ENCODE measurements around the gene KCNN3.

KCNN3 gene

DNA sequence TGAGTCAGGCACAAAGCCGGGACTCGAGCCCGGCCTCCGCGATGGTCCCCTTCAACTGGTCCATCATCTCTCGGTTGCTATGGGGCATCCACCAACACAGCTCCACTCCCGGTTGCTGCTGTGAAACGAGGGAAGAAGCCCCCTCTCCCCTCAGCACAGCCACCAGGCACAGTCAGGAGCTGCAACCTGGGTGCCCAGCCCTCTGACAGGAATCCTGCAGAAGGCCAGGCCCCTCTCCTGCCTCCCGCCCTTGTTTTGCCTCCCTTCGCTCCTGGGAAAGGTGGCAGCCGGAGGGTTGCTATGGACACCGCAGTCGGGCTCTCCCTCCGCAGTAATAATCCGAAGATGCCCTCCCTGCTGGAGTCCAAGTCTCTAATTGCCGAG is 8.9 kb upstream of the KCNN3 start:
- no peak for DNase-seq

DNA sequence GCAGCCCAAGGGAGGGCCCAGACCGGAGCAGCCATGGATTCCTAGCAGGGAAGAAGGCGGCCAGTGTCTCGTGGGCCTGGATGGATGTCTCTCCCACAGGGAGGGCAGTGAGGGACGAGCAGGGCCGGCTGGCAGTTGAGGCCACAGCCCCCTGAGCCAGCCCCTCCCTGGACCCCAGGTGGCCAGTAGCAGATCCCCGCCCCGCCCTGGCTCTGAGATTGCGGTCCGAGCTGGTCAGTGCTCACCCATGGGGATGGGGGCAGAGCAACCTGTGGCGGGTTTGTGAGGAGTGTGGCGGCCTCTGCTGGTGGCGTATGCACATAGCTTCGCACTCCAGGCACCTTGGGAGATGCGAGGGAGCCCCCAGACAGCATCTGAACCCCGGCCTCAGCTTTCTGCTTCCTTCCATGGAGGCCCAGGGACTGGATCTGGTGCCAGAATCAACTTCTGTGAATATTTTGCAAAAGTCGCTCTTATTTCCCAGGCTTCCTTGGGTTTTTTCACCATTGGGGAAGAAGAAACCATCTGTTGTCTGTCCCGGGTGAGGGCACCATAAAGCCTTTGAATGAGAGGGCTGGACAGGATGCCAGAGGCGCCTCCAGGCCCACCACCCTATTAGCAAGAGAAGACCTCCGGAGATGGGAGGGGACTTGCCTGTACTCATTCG is 8.4 kb upstream of the KCNN3 start:
- DNase-seq, result peak; percentile 67

DNA sequence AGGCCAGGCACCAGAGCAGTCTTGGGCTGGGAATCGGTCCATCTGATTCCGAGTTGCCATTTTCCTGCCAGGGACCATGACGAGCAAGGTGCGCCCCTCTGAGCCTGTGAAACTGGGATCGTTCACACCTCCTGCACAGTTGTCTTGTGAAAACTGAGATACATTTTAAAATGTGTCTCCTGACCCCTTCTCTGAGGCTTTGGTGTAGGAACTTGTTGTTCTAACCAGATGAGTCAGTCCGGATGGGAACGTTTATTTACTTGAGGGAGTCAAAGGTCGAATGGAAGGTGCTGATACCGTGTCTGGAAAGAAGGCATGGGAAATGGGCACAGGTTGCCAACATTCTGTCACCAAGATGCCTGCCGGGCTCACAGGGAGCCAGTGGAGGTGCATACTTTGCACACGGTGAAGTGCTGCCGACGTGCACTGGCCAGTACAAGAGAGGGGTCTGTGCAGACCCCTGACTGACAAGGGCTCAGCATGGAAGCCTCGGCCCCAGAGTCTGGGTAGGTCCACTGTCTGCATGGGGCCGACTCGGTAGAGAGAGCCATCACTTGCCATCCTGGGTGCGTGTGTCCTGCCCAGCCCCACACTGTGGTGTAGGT is 7.4 kb upstream of the KCNN3 start:
- no peak for DNase-seq

DNA sequence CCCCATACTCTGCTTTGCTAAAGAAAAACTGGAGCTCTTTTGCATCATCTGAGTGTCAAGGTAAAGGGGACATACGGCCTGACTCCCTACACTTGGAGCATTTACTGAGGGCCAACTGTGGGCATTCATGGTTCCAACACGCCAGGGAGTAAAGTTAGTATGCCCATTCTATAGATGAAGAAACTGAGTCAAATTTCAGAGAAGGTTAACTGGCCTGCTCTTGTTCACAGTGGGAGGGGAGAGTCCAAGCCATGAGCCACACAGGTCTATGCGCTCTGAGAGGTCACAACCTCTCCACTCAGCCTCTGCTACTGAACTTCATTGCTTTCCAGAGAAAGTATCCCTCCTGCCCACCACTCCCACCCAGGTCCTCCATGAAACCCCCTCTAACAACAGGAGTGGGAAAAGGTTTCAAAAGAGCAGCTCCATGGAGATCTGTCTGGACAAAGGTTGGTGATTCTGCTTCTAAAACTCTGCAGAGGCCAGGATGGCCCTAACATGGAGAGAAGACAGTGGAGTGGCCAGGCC is 6.8 kb upstream of the KCNN3 start:
- DNase-seq, result no peak

DNA sequence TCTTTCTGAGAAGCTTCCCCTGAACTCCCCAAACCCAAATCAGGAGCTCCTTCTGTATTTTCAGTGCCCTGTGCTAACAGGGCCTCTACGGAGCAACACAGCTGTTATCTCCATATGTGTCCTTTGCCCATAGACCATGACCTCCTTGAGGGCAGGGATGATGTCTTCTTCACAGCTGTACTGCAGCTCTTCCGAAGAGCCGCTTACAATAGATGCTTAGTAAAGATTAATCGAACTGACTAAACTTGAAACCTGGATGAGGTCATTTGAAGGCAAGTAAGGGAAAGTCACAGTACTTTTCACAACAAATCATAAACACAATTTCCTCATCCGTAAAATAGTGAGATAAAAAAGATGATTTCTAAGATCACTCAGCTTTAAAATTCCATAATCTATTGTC is 4.4 kb upstream of the KCNN3 start:
- no peak for DNase-seq

DNA sequence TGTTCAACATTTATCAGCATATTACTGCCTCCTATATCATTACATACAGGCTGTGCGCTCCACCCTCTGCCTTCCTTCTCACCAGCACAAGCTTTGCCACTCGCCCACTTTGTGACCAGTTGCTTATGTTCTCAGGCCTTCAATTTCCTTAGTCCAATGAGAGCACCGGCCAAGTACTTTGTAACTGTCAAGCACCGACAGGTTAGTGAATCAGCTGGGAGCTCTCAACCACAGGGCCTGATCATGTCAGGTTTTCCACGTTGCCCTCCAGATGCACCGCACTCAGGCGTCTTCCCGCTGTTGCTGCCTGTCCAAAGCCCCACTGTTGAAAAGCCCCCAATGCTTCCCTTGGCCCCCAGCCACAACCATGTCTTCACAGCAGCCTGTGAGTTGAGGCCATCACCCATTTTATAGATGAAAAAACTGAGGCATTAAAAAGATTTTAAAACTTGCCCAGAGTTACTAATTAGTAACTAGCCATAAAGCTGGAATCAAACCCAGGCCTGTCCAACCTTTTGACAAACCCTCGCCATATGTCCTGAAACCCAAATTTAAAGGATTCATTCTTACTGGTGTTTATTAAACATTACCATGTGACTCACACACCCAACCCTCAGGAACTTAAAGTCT is 3.4 kb upstream of the KCNN3 start:
- DNase-seq, result no peak

DNA sequence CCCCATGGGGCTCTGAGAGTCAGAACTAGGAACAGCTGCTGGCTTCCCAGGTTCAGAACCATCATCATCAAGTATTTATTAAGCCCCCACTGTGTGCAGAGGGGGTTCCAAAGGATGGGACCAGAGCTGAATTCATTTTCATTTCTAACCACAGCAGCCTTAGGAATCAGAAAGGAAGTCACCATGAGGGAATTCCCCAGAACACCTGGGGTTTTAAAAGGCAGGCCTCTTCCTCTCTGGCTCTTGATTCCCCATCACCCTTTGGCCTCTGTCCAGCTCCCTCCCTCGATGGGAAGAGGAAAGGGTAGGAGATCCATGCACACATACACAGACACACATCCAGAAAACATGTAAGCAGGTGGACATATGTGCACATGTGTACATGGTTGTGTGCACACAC is 1.3 kb upstream of the KCNN3 start:
- DNase-seq, result no peak

DNA sequence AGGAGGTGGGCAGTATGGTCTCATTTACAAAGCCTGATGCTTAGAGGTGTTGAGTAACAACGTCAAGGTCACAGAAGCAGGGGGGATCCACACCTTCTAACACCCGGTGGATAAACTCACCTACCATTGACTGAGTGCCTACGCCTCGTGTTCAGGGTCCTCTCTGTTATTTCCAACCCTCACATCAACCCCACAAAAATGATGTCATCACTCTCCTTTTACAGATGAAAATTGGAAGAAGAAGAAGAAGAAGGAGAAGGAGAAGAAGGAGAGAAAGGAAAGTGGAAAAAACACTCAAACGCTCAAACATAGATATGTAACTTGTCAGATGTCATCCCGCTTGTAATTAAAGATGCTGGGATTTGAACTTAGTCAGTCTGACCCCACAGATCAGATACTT is 653 bp upstream of the KCNN3 start:
- DNase-seq, result no peak

DNA sequence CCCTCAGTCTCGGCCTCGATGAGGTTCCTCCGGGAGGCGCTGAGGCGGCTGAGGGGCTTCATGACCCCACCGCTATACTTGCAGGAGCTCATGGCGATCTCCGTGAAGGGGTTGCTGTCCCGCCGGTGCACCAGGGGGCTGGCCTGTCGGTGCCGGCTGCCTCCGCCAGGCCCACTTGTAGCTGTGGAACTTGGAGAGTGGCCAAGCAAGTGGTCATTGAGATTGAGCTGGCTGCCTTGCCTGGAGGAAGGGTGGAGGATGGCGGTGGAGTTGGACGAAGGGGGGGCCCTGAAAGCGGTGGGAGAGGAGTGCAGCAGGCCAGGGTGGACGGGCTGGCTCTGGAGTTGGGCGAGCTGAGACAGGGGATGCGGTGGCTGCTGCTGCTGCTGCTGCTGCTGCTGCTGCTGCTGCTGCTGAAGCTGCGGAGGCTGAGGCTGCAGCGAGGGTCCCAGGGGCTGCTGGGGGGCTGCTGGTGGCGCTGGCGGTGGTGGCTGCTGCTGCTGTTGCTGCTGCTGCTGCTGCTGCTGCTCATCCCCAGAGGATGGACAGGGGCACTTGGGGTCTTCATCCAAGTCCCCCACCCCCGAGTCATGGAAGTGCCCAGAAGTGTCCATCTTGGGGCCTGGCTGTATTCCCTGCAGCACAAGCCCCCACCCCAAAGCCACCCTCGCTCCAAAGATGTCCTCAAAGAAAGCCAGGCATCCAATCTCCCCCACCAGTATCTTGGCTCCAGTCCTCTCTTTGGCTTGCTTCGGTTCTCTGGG is 548 bp downstream of the KCNN3 start:
- peak; percentile 57 for DNase-seq

DNA sequence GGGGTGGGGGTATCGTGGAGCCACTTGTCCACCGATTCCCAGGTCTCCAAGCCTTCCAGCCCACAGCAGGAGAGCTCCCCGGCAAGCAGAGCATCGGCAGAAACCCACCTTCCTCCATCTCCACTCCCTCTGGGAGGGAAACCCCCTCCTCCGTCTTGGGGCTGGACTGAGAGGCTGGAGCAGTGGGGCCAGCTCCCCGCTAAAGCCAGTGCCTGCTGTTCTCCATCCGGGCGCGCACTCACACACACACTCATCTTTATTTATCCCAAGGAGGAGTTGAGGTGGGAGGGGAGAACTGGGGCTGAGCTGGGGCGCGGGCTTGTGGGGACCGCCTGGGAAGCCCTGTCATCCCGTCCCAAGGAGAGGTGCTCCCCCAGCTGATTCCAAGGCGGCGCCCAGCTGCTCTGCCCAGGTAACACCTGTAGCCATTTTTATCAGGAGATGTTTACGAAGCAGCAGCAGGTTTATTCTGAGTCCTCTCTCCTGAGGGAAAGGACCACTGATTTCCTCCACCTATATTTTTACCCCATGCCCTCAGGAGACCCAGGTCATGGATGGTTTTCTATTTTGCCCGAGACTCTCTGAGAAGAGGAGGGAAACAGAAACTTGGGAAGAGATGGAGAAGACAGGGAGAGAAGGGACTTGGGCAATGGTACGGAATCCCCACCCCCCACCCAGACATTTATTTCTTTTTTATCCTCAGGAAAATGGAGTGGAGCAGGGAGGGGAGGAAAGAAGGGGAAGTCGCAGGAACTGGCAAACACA is 2.1 kb downstream of the KCNN3 start:
- no peak for DNase-seq

DNA sequence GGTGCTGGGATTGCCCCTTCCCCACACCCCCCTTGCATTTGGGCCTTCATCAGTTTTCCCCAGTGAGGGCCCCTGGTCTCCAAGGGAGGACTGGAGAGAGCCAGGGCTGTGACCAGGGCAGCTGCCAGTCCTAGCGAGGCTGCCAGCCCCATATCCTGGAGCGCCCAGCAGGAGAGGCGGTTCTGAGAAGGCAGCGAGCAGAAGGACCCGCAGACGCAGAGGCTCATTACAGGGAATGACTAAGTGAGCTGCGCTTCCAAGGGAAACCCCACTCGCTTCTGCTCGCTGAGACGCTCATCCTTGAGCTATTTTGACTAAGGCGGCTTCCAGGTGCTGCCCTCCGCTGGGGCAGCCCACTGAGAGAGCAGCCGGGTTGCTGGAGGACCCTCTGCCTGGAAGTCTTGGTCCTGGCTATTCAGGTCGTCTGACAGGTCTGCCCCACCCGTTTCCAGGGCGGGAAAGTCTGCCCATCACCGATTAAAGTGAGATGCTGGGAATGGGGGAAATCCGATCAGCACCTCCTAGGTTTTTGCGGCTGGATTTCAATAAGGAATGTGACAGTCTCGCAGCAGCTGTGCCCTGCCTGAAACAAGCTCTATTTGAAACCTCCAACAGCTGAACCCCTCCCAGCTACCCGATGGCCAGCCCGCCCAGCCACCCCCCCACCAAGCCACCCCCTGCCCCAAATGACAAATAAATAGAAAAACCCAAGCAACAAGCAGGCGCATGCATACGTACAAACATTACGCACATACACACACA is 2.8 kb downstream of the KCNN3 start:
- DNase-seq, result no peak

DNA sequence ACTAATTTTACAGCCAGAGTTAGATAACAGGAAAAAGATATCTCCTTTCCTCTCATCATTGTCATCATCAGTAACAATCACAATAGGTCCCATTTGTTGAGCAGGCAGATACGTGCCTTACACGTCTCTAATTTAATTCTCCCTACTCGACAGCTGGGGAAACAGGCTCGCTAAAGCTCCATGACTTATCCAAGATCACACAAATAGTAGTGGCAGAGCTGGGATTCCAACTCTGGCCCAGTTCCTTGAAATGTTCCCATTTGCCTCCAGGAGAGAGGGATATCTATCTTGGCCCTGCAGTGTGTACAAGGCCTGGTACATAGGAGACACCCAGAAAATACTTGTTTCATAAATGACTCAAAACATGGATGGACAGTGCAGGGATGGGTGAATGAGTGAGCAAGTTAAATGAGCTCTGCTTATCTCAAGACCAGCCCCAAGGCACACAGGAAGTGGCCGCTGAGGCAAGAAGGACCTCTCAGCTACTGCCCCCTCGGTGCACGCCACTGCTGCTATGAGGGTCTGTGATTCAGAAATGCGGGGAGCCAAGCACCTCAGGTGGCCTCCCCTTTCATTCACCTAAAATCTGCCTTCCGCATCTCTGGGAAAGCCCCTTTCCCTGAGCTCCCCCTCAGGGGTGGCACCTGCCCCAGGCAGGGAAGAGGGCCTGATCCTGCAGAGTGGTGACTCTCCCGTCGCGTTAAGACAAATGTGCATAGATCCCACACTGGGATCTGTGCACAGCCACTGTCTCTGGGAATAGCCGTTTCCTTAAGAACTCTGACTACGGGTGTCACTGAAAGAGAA is 3.6 kb downstream of the KCNN3 start:
- DNase-seq, result no peak

DNA sequence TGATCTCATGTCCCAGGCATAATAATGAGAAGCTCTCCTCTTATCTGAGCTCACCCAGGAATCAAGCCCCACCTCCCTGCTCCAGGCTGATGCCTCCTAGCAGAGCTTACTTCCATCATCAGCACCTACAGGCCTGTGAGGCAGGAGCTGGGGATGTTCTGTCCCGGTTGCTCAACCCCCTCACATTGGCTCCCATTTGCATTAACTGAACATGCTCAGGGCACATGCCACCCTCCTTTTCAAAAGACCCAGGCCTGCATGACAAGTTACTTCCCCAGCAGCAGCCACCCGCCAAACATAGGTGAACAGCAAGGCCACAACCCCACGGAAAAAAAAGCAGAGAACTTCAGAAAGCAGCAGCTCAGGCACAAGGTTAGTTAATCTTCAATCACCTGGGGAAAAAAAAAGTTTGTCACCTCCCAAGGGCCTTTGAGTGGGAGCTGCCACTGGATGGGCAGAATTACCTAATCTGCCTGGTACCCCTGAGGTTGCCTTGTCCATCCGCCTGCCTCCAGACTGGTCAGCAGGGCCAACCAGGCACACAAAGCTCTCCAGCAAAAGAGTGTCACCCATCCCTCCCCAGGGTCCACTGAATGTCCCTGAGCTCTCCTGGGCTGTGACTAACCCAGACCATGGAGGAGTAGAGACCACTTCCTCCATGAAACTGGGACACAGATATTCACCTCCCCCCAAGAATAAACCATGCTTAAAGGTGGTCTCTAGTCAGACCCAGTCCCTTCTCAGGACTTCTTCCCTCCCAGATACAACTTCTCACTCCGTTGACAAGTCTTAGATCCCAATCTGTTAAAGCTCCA is 4.4 kb downstream of the KCNN3 start:
- no peak for DNase-seq

DNA sequence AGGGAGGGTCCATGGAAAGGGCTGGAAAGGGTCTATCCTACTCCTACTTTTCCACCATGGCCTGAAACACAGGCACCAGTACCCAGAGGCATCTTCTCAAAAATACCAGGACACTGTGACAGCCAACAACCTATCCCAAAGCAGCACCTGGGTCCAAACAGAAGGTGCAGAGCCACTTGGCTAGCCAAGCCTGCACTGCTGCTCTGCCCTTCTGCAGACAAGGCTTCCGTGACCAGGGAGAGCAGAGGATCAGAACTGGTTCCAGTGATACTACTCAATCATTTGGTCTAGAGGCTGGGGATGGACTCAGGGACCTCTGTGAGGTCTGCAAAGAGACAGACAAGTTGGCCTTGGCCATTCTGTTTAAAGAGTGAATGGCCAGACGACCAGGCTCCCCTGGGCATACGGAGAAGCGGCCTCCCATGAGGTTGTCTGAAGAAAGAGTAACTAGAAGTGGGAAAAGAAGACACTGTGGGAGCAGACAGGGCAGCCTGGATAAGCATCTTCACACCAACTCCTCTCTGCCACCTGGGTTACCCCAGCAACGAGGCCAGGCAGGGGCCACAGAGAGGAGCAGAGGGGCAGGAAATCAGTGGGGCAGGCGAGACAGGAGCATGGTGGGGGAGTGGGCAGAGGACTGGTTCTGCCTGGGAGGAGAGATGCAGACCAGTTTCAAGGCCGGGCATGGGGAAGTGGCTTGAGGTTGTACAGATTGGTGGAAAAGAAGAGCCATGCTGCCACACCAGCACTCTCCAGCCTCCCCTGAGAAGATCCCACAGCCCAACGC is 5.7 kb downstream of the KCNN3 start:
- no peak for DNase-seq

DNA sequence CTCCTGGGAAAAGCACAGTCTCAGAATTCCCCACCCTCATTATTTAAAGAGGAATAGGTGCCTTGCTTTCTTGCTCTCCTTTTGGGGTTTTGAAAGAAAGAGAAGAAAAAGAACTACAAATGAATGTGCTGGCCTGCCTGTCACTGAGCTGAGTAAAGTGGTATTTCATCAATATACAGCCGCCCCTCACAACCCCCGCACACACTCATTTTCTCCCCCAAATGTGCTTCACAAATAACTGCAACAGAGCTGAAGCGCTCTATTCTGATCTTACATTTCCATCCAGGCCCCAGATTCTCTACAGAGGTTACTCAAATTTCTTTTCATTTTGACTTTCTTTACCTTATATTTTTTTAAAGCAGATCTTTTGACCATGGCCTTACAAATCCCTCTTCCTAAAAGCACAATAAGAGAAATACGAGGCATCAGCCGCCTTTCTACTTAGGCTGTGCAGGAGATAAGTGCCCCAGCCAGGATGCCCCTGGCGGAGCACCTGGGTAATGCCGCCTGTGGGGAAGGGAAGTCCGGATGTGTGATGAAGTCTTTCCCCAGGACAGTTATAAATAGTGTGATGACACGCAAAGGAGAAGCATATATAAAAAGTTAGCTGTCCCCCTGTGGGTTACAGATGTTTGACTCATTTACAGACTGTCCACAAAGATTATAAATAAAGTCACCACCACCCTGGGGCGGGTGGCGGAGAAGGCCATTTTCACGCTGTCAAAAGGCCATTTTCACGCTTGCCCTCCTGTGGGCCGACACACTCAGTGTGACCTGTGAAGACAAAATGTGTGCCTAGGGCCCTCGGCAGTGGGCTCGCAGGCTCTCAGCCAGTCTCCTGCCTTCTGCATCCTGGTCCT is 6.5 kb downstream of the KCNN3 start:
- no peak for DNase-seq

DNA sequence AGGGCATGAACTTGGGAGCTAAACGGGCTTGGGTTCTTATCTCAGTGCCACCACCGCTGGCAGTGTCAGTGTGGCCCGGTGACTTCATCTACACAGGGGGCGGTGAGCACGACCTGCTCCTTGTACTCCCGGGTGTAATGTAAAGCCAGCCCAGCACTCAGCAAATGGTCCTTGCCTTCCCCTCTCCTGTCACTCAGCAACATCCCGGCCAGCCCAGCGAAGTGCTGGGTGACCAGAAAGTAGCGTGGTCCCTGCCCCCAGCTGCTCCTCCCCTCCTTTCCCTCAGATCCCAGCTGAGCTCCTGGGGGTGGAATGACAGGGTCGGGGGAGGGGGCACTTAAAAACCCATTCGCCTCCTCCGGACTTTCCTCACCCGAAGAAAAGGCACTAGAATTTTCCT is 7.2 kb downstream of the KCNN3 start:
- DNase-seq, result no peak

DNA sequence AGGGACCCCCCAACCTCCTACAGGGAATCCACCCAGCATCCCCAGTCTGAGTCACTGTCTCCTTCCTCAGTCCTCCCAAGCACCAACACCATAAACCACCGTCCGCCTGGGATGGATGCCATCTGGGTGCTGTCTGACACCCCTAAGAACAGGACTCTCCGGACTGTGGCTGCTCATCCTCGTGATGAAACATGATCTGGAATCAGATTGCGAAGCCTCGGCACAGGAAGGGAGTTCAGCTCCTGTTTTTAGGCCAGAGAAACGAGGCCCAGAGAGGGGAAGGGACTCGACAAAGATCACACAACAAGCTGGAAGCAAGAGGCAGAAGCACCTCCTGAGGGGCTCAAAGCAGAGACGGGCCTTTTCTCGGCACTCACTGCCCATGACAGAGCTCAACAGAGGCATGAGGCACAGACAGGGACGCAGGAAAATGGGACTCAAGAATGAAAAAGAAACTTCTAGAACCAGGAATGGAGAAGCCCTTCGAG is 8.4 kb downstream of the KCNN3 start:
- no peak for DNase-seq

DNA sequence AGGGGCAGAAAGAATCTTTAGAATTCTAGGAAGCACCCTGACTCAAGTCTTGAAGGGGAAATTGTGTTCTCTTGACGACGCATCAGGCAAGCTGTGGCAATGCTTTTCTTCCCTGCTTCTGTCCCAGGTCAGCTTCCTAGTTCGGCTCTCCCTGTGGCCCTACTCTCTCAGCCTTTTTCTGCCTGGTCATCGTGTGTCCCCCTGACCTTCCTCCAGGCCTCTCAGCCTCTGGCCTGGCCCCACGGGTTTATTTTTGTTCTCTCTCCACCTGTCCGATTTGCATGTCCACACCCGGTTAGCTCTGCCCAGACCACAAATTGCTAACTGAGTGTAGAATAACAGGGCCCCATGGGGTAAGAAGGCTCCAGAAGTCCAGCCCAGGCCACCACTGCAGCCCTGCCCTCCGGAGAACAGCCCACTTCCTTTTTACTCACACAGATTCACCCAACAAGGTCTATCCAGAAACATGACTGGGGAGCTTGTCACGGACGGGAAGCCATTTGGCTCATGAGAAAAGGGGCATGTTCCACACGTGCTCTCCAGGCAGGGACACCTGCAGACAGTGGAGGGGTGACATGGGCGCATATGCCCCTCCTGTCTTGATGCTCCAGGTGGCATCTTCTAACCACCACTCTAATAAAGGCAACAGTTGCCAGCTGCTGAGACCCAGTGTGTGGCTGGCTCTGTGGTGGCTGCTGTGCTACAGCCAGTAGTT is 9.8 kb downstream of the KCNN3 start:
- no peak for DNase-seq
